H1 (cell line): ENCODE data around the gene UBE2M. TPM values are rescaled to one million over a fixed set of nuclear protein-coding genes. Genes with fewer than 3 reads are reported as not detected.

Source experiments
- CHD7 ChIP-seq: fragments of 300-600 bp; sonication (generic); IDR thresholded peaks from 2 replicates; pipeline ENCODE4 v1.7.1; 2012; ENCODE audit warnings: low read length, moderate library complexity, mild to moderate bottlenecking, inconsistent platforms; ENCODE audit not compliant: insufficient replicate concordance
- CREB1 ChIP-seq: IDR thresholded peaks from 2 replicates; pipeline ENCODE4 v1.6.1; 2012; ENCODE audit warnings: inconsistent platforms
- E2F6 ChIP-seq: IDR thresholded peaks from 2 replicates; pipeline ENCODE4 v1.6.1; 2012; ENCODE audit warnings: inconsistent platforms
- EGR1 ChIP-seq: IDR thresholded peaks from 2 replicates; pipeline ENCODE4 v1.6.1; 2011; ENCODE audit warnings: low read depth, low read length, borderline replicate concordance
- GTF2F1 ChIP-seq: IDR thresholded peaks from 2 replicates; pipeline ENCODE4 v1.6.1; 2012; ENCODE audit warnings: low read depth, low read length, improper control_type of control experiment, borderline replicate concordance
- KDM5A ChIP-seq: fragments of 200-600 bp; IDR thresholded peaks from 2 replicates; pipeline ENCODE4 v1.7.1; 2012; ENCODE audit warnings: mild to moderate bottlenecking, low read length, inconsistent platforms, mixed read lengths
- POU5F1 ChIP-seq: IDR thresholded peaks from 2 replicates; pipeline ENCODE4 v1.6.1; 2011; ENCODE audit warnings: low read depth, mild to moderate bottlenecking, low read length, moderate library complexity
- TBP ChIP-seq: IDR thresholded peaks from 2 replicates; pipeline ENCODE4 v1.6.1; 2011; ENCODE audit warnings: low read depth, low read length, improper control_type of control experiment
- polyA plus RNA-seq, 7 experiments: library from polyadenylated mRNA; depleted of rRNA in 3 of 7; stranded (reverse) in 5 of 7; unstranded in 2 of 7; fragments of >200 nt in 5 of 7; fragments of 200-250 nt in 2 of 7; gene quantifications; 1 replicate in 5 of 7; 2 replicates in 1 of 7; 4 replicates in 1 of 7; pipeline versions ENCODE4 v1.2.1 to v1.2.3, GENCODE V29; 2011 to 2013; ENCODE audit warnings: missing spikeins in 2 of 7, mixed read lengths in 2 of 7
- total RNA-seq: library from RNA; stranded (reverse); fragmentation: NEBNext Ultra II Directional; extraction: Animal tissue kit (Norgen Biotek cat#: 25700); gene quantifications from 2 replicates; pipeline ENCODE4 v1.2.1, GENCODE V29; 2021

Gene UBE2M
- total and polyA plus RNA-seq, 2 of the 8 experiments (the other 6 are each of a cell fraction or from before 2014, with no cell fraction given) = 93.8 to 114 TPM

DNA sequence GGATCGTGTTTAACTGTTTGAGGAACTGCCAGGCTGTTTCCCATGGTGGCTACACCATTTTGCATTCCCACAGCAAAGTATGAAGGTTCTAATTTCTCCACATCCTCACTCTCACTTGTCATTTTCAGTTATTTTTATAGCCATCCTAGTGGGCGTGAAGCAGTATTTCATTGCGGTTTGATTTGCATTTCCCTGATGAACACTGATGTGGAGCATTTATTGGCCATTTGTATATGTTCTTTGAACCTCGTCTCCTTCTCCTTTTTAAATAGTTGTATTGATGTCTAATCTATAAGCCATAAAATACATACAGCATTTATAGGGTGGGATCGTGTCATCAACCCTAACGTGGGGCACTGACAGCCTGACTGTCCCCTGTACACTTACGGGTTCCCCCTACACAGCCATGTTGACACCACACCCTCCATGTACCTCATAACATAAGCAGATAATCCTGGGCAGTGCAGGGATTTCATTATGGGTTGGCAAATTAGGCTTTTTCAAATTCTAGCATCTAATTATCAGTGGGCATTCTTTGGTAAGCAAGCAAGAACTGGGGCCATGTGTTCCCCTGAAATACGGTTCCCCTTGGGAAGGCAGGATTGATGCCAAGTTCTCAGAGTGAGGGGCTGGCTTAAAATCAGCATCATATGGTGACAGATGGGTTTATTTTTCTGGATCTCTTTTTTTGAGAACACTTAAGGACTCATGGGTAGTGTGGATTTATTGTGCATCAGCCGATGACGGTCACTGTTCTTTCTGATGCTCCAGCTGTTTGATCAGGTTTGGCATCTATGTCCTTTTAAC lies 27.2 kb downstream of the UBE2M start (continued):
- TF ChIP-seq TBP = no peak
- TF ChIP-seq E2F6 = no peak
- TF ChIP-seq POU5F1 = no peak
- TF ChIP-seq EGR1 = no peak
- no peak for TF ChIP-seq KDM5A
- TF ChIP-seq CHD7 = no peak
- TF ChIP-seq CREB1 = no peak
- no peak for TF ChIP-seq GTF2F1
